HuH-7 (cell line): ENCODE measurements around the gene NUP133.
"Not testable (repeated sequence)": the region's sequence is repeated elsewhere in the genome, so short reads cannot be mapped to it uniquely, and the experiment has no call there.

ENCODE experiments used
- DNase-seq: peaks from one replicate; pipeline ENCODE4 v3.0.0; 2011; ENCODE audit warnings: low spot score

Gene NUP133

GRCh38 chr1:229508823-229509337 is 739 bp upstream of the NUP133 start:
- peak; percentile 19 for DNase-seq

GRCh38 chr1:229507502-229507901 is 639 bp downstream of the NUP133 start:
- DNase-seq: no peak

DNA sequence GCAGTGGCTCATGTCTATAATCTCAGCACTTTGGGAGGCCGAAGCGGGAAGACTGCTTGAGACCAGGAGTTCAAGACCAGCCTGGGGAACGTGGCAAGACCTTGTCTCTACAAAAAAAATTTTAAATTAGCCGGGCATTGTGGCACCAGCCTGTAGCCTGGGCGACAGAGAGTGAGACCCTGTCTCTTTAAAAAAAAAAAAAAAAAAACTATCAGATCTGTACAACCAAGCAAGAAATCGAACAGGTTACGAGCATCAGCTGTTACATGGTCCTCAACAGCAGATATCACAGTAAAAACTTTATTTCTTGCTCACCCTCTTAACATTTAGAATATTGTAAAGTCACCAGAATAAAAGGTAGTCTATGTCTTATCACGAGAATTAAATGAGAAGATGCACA is 1.5 kb downstream of the NUP133 start:
- DNase-seq: no peak

DNA sequence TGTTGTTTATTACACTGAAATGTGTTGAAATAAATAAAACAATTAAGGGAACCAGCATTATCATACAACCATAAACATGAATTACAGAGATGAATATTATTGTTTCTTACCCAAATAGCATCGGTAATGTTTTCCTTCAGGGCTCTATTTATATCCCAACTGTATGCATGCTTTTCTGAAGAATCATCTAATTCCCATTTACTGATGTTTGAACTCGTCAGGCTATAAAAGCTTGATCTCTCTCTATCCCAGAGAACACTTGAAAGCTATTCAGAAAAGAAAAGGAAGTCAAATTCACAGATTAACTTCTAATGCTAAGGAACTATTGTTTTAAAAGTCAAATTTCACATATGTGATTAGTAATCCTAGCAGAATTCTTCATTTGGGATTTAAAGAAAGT is 12.4 kb downstream of the NUP133 start:
- no peak for DNase-seq

GRCh38 chr1:229487181-229487580 is 21.0 kb downstream of the NUP133 start:
- no peak for DNase-seq

DNA sequence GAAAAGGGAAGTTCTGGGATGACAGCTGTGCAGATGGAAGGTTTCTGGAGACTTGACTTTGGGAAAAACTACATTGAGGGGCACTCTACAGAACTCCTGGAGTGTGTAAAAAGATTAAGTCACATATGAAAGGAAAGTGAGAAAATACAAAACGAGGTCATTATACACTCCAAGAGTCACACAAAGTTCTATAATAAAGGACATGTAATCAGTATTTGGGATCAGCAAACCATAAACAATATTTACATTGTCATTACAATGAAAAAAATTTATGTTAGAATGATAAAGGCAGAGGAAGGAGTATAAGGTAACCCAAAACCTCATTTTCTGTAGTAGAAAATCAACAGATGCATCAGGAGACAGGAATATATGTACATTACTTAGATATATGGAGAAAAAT is 22.8 kb downstream of the NUP133 start:
- no peak for DNase-seq

DNA sequence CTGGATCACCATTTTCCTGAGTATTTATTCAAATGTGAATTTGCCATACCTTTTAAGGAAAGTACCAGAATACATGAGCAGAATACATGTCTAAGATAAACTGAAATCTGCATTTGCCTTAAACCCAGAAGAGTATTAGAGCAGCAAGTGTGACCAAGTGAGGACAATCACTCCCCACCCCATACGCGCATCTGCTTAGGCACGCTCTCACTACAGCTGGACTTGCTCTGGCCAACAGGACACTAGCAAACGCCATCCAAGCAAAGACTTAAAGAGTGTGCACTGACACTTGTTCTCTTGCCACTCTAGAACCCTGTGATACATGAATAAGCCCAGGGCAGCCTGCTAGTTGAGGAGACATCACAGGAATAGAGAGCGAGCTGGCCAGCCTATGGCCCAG is 25.6 kb downstream of the NUP133 start:
- no peak for DNase-seq

DNA sequence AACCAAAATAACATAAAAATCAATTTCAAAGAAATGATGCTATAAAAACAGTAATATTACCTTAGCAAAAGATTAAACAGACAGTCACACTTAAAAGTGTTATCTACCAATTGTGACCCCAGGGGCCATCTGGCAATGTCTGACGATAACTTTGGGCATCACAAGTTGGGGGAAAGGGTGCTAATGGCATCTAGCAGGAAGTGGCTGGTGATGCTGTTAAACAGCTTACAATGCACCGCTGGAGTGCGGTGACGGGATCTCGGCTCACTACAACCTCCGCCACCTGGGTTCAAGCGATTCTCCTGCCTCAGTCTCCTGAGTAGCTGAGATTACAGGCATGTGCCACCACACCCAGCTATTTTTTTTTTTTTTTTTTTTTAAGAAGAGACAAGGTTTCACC is 27.6 kb downstream of the NUP133 start:
- DNase-seq: no peak

DNA sequence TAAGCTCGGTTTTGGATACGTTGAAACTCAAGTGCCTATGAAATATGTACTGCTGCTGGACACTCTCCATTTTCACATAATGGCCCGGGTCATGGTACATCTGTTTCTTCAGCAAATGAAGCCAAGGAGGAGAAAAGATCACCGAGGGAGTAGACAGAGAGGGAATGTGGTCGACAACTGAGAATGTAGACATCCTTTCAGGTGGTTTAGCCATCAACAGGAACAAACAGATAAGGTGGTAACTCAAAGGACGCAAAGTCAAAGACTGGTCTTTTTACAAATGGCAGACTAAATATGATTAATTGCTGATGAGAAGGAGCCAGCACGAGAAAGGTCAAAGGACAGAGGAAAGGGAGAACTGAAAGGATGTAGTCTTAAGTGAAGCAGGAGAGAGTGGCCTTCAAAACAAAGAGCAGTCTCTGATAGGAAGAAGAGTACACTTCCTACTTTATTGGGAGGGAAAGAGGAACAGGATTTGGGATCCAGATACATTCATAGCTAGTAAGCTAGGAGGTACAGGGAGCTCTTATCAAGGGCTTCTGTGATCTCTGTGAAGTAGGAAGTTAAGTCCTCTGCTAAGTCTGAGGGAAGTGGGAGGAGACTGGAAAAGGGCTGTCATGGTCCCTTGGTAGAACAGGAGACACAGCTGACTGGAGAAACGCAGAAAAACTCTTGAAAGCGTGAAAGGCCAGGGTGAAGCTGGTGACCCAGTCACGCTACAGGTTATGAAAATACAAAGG is 28.3 kb downstream of the NUP133 start:
- no peak for DNase-seq

DNA sequence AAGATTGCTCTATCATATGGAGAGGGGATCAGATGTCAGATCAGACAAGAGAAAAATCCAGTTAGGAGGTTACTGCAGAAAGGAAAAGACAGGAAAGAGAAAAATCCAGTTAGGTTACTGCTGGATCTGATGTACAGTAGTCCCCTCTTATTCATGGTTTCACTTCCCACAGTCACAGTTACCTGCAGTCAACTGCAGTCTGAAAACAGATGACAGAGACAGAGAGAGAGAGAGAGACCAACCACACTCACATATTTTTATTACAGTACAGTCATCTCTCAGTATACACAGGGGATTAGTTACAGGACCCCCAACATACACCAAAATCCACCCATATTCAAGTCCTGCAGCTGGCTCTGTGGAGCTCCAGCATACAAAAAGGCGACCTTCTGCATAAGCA is 29.3 kb downstream of the NUP133 start:
- no peak for DNase-seq

DNA sequence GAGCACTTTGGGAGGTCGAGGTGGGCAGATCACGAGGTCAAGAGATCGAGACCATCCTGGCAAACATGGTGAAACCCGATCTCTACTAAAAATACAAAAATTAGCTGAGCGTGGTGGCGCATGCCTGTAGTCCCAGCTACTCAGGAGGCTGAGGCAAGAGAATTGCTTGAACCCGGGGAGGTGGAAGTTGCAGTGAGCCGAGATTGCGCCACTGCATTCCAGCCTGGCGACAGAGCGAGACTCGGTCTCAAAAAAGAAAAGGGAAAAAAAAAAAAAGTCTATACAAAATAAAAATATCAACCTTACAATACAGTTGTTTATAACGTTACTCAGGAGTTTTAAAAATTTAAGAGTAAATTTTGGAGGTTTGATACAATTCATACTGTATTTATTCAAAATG is 32.3 kb downstream of the NUP133 start:
- DNase-seq: not testable (repeated sequence)

GRCh38 chr1:229474509-229474908 is 33.6 kb downstream of the NUP133 start:
- no peak for DNase-seq

DNA sequence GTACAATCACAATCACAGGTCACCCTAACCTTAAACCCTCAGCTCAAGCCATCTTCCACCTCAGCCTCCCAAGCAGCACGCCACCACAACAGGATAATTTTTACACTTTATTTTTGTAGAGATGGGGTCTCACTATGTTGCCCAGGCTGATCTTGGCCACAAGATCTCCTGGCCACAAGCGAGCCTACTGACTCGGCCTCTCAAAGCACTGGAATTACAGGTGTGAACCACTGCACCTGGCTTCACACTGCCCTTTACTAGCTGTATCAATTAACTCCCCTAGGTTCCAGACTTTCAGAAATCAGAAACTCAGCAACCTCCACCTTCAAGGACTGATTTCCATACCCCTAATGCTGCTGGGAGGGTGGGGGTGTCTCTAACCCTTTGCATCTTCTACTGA is 37.0 kb downstream of the NUP133 start:
- no peak for DNase-seq

- no peak for DNase-seq
Observed at GRCh38 chr1:229470406-229471043, 37.6 kb downstream of the NUP133 start.

- DNase-seq: no peak
Observed at GRCh38 chr1:229466887-229467286, 41.3 kb downstream of the NUP133 start.

GRCh38 chr1:229464672-229465071 is 43.5 kb downstream of the NUP133 start:
- DNase-seq: no peak

GRCh38 chr1:229461032-229461668 is 47.0 kb downstream of the NUP133 start:
- DNase-seq: no peak

GRCh38 chr1:229459815-229460214 is 48.3 kb downstream of the NUP133 start:
- no peak for DNase-seq

GRCh38 chr1:229457436-229457835 is 50.7 kb downstream of the NUP133 start:
- DNase-seq: no peak

- DNase-seq: no peak
Observed at GRCh38 chr1:229456016-229456415, 52.1 kb downstream of the NUP133 start.

- DNase-seq: no peak
Observed at GRCh38 chr1:229454056-229454455, 54.1 kb downstream of the NUP133 start.

DNA sequence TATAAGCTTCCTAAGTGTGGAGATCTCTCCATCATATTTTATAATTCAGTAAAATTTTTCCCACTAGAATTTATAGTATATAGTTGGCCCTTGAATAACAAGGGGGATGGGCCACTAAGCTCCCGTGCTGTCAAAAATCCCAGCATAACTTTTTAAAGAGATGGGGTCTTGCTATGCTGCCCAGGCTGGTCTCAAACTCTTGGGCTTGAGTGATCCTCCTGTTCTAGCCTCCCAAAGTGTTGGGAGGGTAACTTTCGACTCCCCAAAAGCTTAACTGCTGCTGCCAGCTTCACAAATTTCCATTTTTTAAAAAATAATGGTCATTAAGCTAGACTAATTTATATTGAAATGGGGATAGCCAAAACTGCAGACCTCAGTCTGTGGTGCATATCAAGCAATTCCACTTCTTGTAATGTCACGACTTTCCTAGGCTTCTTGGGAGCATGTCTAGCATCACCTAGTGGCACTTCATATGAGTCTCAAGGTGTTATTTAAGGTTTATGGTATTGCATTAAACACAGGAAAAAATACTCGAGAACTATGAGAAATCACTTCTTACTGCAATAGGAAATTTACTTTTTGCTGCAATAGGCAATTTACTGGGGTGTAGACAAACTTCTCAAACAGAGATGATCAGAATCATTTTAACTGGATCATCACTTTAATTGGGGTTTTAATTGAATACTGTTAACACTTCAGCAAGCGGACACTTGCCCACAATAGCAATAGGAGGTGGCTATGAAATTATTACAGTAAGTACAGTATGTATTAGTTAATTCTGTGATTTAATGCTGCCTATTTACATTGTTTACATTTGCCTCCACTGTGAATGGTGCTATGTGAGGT is 55.0 kb downstream of the NUP133 start:
- DNase-seq: no peak
